HFFc6 (cell line): ENCODE results near the gene FIG4. TPM values are rescaled to one million over a fixed set of nuclear protein-coding genes. Genes with fewer than 3 reads are reported as not detected.

Source experiments
- DNase-seq: peaks from one replicate; pipeline ENCODE4 v3.0.0-alpha.2; 2018
- H3K27ac Mint-ChIP-seq: 2 replicates; pipeline ENCODE4 v1.8.0; 2020; ENCODE audit warnings: mild to moderate bottlenecking, mixed read lengths
- H3K27me3 Mint-ChIP-seq: 2 replicates; pipeline ENCODE4 v1.8.0; 2021; ENCODE audit warnings: mild to moderate bottlenecking, moderate library complexity, mixed read lengths; ENCODE audit not compliant: insufficient read depth
- H3K36me3 Mint-ChIP-seq: 2 replicates; pipeline ENCODE4 v1.8.0; 2021; ENCODE audit warnings: low read depth, mixed read lengths
- H3K4me1 Mint-ChIP-seq: 2 replicates; pipeline ENCODE4 v1.8.0; 2020; ENCODE audit warnings: low read depth, mixed read lengths
- H3K4me3 Mint-ChIP-seq: 2 replicates; pipeline ENCODE4 v1.8.0; 2020; ENCODE audit warnings: mild to moderate bottlenecking, moderate library complexity, mixed read lengths
- H3K9me3 Mint-ChIP-seq: 2 replicates; pipeline ENCODE4 v1.8.0; 2020; ENCODE audit warnings: mild to moderate bottlenecking, mixed read lengths
- CTCF ChIP-seq: fragments of 200-600 bp; sonication (generic); IDR thresholded peaks from 2 replicates; pipeline ENCODE4 v1.5.0; 2021; ENCODE audit warnings: antibody characterized with exemption, mild to moderate bottlenecking
- total RNA-seq, 6 experiments: library from RNA; stranded (reverse); fragmentation: NEBNext Ultra II Directional; extraction: Animal tissue kit (Norgen Biotek cat#: 25700); gene quantifications; 2 replicates in 1 of 6; 3 replicates in 5 of 6; pipeline ENCODE4 v1.2.3, GENCODE V29; 2021

FIG4 gene
- total RNA-seq, 6 experiments from 2014 or later = 14.2 to 18.1 (median 16.6) TPM

- no peaks in the 10 kb centered on the region for H3K36me3 Mint-ChIP-seq
- DNase-seq = no peak
- no peaks in the 10 kb centered on the region; the same call in 1 of the 2 replicates for H3K27me3 Mint-ChIP-seq
- no peak overlapping the region for H3K4me3 Mint-ChIP-seq
- H3K4me1 Mint-ChIP-seq = no peaks in the 10 kb centered on the region
- H3K9me3 Mint-ChIP-seq = no peaks in the 10 kb centered on the region
- no peak overlapping the region for H3K27ac Mint-ChIP-seq
- TF ChIP-seq CTCF = no peak
Measured at GRCh38 chr6:109840796-109841195, 149.7 kb downstream of the FIG4 start.

- DNase-seq = no peak
- H3K27me3 Mint-ChIP-seq = no peaks in the 10 kb centered on the region
- no peak overlapping the region for H3K27ac Mint-ChIP-seq
- H3K9me3 Mint-ChIP-seq = no peaks in the 10 kb centered on the region
- TF ChIP-seq CTCF = no peak
- no peak overlapping the region for H3K4me3 Mint-ChIP-seq
- H3K4me1 Mint-ChIP-seq = no peaks in the 10 kb centered on the region
- no peaks in the 10 kb centered on the region for H3K36me3 Mint-ChIP-seq
Measured at GRCh38 chr6:109841869-109842268, 150.8 kb downstream of the FIG4 start.

- H3K4me3 Mint-ChIP-seq = no peak overlapping the region
- no peaks in the 10 kb centered on the region for H3K9me3 Mint-ChIP-seq
- no peaks in the 10 kb centered on the region for H3K36me3 Mint-ChIP-seq
- no peaks in the 10 kb centered on the region for H3K4me1 Mint-ChIP-seq
- no peak for DNase-seq
- no peaks in the 10 kb centered on the region; the same call in none of the 2 replicates for H3K27me3 Mint-ChIP-seq
- no peak for TF ChIP-seq CTCF
- no peak overlapping the region for H3K27ac Mint-ChIP-seq
Measured at GRCh38 chr6:109852713-109853112, 161.6 kb downstream of the FIG4 start.

GRCh38 chr6:109853426-109853825 lies 162.3 kb downstream of the FIG4 start:
- Mint-ChIP-seq H3K27me3 (no peaks in the 10 kb centered on the region; the same call in none of the 2 replicates), H3K9me3 (no peaks in the 10 kb centered on the region), H3K4me3 (no peak overlapping the region), H3K36me3 (no peaks in the 10 kb centered on the region), H3K27ac (no peak overlapping the region), H3K4me1 (no peaks in the 10 kb centered on the region)
- TF ChIP-seq CTCF = no peak
- no peak for DNase-seq

- DNase-seq = no peak
- Mint-ChIP-seq H3K9me3 (no peaks in the 10 kb centered on the region), H3K36me3 (no peaks in the 10 kb centered on the region), H3K27me3 (peaks cover under 1% of the 10 kb centered on the region), H3K4me1 (no peaks in the 10 kb centered on the region), H3K4me3 (no peak overlapping the region), H3K27ac (no peak overlapping the region)
- TF ChIP-seq CTCF = no peak
Measured at GRCh38 chr6:109853951-109854350, 162.9 kb downstream of the FIG4 start.
